OCI-LY7 (cell line): ENCODE measurements around the gene GID4. TPM values are rescaled to one million over a fixed set of nuclear protein-coding genes. Genes with fewer than 3 reads are reported as not detected.

Source experiments
- BruUV-seq: library from RNA; stranded (reverse); fragments of 400-500 nt; replicated peaks from 2 replicates; lab custom pipeline; 2021; lab: Mats Ljungman, UMichigan
- CTCF ChIA-PET: fragments of 300-600 bp; sonication (Branson Sonifier 250); formaldehyde crosslinking; loops from one replicate; lab custom pipeline; 2022; ENCODE audit warnings: antibody characterized with exemption; ENCODE audit not compliant: unreplicated experiment; lab: Charles Lee
- POLR2A ChIA-PET: fragments of 300-600 bp; sonication (Branson Sonifier 250); formaldehyde crosslinking; loops from one replicate; lab custom pipeline; 2022; ENCODE audit warnings: antibody characterized with exemption; lab: Charles Lee
- DNase-seq: peaks from one replicate; pipeline ENCODE4 v3.0.0-alpha.2; 2015; ENCODE audit warnings: low spot score
- H2AFZ ChIP-seq: fragments of 200-600 bp; sonication (generic), shearing (Covaris generic); 2 replicates; pipeline ENCODE4 v1.6.1; 2014; ENCODE audit warnings: mild to moderate bottlenecking, antibody characterized with exemption, low read length, moderate library complexity
- H3K27ac ChIP-seq: fragments of 200-600 bp; sonication (generic); 2 replicates; pipeline ENCODE4 v1.5.1; 2014; ENCODE audit warnings: mixed run types, low read depth, mild to moderate bottlenecking, moderate library complexity, low read length, inconsistent platforms; ENCODE audit not compliant: poor library complexity, severe bottlenecking
- H3K36me3 ChIP-seq: fragments of 200-600 bp; sonication (generic); 2 replicates; pipeline ENCODE4 v1.6.1; 2014; ENCODE audit warnings: mild to moderate bottlenecking, antibody characterized with exemption, low read length, moderate library complexity, mixed read lengths; ENCODE audit not compliant: insufficient read depth
- H3K4me1 ChIP-seq: fragments of 200-600 bp; sonication (generic); 2 replicates; pipeline ENCODE4 v1.5.1; 2014; ENCODE audit warnings: mild to moderate bottlenecking, low read length; ENCODE audit not compliant: insufficient read depth, poor library complexity, severe bottlenecking
- H3K4me2 ChIP-seq: fragments of 200-600 bp; sonication (generic); 2 replicates; pipeline ENCODE4 v1.6.1; 2014; ENCODE audit warnings: mild to moderate bottlenecking, low read length
- H3K4me3 ChIP-seq: fragments of 200-600 bp; sonication (generic); 2 replicates; pipeline ENCODE4 v1.5.1; 2014; ENCODE audit warnings: mild to moderate bottlenecking, low read depth, low read length; ENCODE audit not compliant: poor library complexity, severe bottlenecking
- H3K79me2 ChIP-seq: fragments of 200-600 bp; sonication (generic); 2 replicates; pipeline ENCODE4 v1.6.1; 2016; ENCODE audit warnings: low read depth, mild to moderate bottlenecking, low read length, moderate library complexity, mixed read lengths; ENCODE audit not compliant: insufficient read depth
- H3K9me2 ChIP-seq: fragments of 200-600 bp; sonication (generic); 2 replicates; pipeline ENCODE4 v1.6.1; 2016; ENCODE audit warnings: mild to moderate bottlenecking, low read length, mixed read lengths; ENCODE audit not compliant: insufficient read depth
- H3K9me3 ChIP-seq: fragments of 200-600 bp; sonication (generic); 2 replicates; pipeline ENCODE4 v1.6.1; 2014; ENCODE audit warnings: mild to moderate bottlenecking, mixed run types, low read length, mixed read lengths
- H4K20me1 ChIP-seq: fragments of 200-600 bp; sonication (generic); 2 replicates; pipeline ENCODE4 v1.6.1; 2014; ENCODE audit warnings: mild to moderate bottlenecking, antibody characterized with exemption, low read length, moderate library complexity, mixed read lengths; ENCODE audit not compliant: insufficient read depth
- EZH2phosphoT487 ChIP-seq: fragments of 200-600 bp; sonication (generic); IDR thresholded peaks from 2 replicates; pipeline ENCODE4 v1.6.1; 2018; ENCODE audit warnings: low read depth, borderline replicate concordance, mild to moderate bottlenecking, mixed run types, antibody characterized with exemption, low read length, moderate library complexity, mixed read lengths
- intact Hi-C: fragments of 100-400 bp; cut with micrococcal nuclease; formaldehyde crosslinking; loops from one replicate; pipeline ENCODE4 v1.10.0; 2022; ENCODE audit not compliant: unreplicated experiment
- total RNA-seq, 2 experiments: library from RNA; depleted of rRNA in 1 of 2; stranded (reverse); fragments of >200 nt in 1 of 2; shearing (Covaris generic) in 1 of 2; gene quantifications; 2 replicates each; pipeline ENCODE4 v1.2.3, GENCODE V29; 2014 to 2022
- TF ChIP-seq, protein P1 (sequence below): fragments of 200-600 bp; sonication (generic); conservative IDR thresholded peaks from 2 replicates; pipeline ENCODE4 v1.5.1; 2014; ENCODE audit warnings: mild to moderate bottlenecking, antibody characterized with exemption, low read length, moderate library complexity, mixed read lengths

Gene GID4
- total RNA-seq, 2 experiments from 2014 or later: 5.1 to 11.8 TPM

DNA sequence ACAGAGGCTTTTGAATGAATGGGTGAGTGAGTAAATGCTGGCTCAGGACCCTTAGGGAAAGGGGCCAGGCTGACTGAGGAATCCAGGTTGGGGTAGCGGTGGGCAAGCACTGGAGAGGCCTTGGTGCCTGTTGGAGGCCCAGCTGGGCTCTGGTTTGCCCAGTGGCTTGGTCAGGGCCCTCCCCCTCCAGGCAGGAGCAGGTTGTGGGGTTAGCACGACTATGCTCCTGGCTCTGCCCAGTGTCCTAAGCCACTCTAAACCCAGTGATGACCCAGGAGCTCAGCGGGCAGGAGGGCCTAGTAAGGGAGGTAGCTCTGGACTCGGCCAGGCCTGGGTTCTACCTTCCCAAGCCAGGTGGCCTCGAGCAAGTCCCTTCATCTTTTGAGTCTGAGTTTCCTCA lies 76.9 kb downstream of the GID4 start:
- H3K27ac ChIP-seq: no peak overlapping the region
- H2AFZ ChIP-seq: no peak overlapping the region
- no peak overlapping the region for H3K4me2 ChIP-seq
- no peaks in the 10 kb centered on the region for H3K9me2 ChIP-seq
- H3K79me2 ChIP-seq: no peaks in the 10 kb centered on the region
- H3K36me3 ChIP-seq: no peaks in the 10 kb centered on the region
- no peak overlapping the region for H3K4me3 ChIP-seq
- intact Hi-C loops: no loop called here
- ChIA-PET POLR2A (no interaction called here), CTCF (no interaction called here)
- no TSS peak for BruUV-seq
- no peaks in the 10 kb centered on the region for H3K9me3 ChIP-seq
- no peaks in the 10 kb centered on the region for H3K4me1 ChIP-seq
- no peak for TF ChIP-seq EZH2phosphoT487
- TF ChIP-seq, protein P1, sequence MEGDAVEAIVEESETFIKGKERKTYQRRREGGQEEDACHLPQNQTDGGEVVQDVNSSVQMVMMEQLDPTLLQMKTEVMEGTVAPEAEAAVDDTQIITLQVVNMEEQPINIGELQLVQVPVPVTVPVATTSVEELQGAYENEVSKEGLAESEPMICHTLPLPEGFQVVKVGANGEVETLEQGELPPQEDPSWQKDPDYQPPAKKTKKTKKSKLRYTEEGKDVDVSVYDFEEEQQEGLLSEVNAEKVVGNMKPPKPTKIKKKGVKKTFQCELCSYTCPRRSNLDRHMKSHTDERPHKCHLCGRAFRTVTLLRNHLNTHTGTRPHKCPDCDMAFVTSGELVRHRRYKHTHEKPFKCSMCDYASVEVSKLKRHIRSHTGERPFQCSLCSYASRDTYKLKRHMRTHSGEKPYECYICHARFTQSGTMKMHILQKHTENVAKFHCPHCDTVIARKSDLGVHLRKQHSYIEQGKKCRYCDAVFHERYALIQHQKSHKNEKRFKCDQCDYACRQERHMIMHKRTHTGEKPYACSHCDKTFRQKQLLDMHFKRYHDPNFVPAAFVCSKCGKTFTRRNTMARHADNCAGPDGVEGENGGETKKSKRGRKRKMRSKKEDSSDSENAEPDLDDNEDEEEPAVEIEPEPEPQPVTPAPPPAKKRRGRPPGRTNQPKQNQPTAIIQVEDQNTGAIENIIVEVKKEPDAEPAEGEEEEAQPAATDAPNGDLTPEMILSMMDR: no peak
- no peak for DNase-seq
- no peaks in the 10 kb centered on the region for H4K20me1 ChIP-seq

DNA sequence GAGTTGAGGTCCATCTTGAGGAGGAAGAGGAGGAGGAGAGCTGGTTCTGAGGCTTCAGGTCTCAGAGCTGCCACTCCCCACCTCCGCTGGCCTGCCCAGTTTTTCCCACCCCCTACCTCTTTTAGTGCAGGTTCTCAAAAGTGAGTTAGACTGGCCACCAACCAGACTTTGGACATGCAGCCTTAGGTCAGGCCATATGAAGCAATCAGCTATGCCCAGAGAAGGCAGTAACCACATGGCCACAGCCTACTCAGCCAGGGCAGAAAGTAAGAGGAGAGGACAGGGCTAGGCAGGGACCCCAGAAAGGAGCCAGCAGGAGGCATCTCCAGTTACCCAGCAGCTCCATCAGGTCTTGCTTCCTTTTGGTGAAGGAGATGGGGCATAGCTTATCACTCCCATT lies 78.3 kb downstream of the GID4 start:
- Histone ChIP-seq H3K9me2 (no peaks in the 10 kb centered on the region), H3K4me3 (no peak overlapping the region), H3K79me2 (no peaks in the 10 kb centered on the region), H4K20me1 (no peaks in the 10 kb centered on the region), H3K27ac (no peak overlapping the region), H3K36me3 (no peaks in the 10 kb centered on the region), H3K4me2 (no peak overlapping the region), H3K9me3 (no peaks in the 10 kb centered on the region), H2AFZ (no peak overlapping the region), H3K4me1 (no peaks in the 10 kb centered on the region)
- TF ChIP-seq, protein P1: no peak
- no peak for TF ChIP-seq EZH2phosphoT487
- CTCF ChIA-PET: no interaction called here
- no peak for DNase-seq
- BruUV-seq: no TSS peak
- intact Hi-C loops: no loop called here
- POLR2A ChIA-PET: no interaction called here

Other genes starting within 250 kb of the GID4 start
- gene SREBF1, start 202.4 kb upstream of the GID4 start, total RNA-seq (2014; rRNA removed; shearing (Covaris generic)): 48.4 and 70.4 TPM in 2 replicates
- gene SREBF1, start 202.4 kb upstream of the GID4 start, total RNA-seq (2022): 187 and 213 TPM in 2 replicates
- 4.9 and 5.4 TPM in 2 replicates for gene TOM1L2, start 67.0 kb upstream of the GID4 start, total RNA-seq (2014; rRNA removed; shearing (Covaris generic))
- 14.3 and 16.4 TPM in 2 replicates for gene TOM1L2, start 67.0 kb upstream of the GID4 start, total RNA-seq (2022)
- gene DRC3, start 66.5 kb upstream of the GID4 start, total RNA-seq (2014; rRNA removed; shearing (Covaris generic)): not detected in 2 replicates
- 0.19 and 0.50 TPM in 2 replicates for gene DRC3, start 66.5 kb upstream of the GID4 start, total RNA-seq (2022)
- gene ATPAF2, start 240 bp upstream of the GID4 start, total RNA-seq (2014; rRNA removed; shearing (Covaris generic)): 34.8 and 56.2 TPM in 2 replicates
- gene ATPAF2, start 240 bp upstream of the GID4 start, total RNA-seq (2022): 42.9 and 45.2 TPM in 2 replicates
- 46.4 and 62.6 TPM in 2 replicates for gene DRG2, start 48.5 kb downstream of the GID4 start, total RNA-seq (2014; rRNA removed; shearing (Covaris generic))
- 54.3 and 60.4 TPM in 2 replicates for gene DRG2, start 48.5 kb downstream of the GID4 start, total RNA-seq (2022)
- 0.23 and 0.98 TPM in 2 replicates for gene MYO15A, start 69.3 kb downstream of the GID4 start, total RNA-seq (2014; rRNA removed; shearing (Covaris generic))
- gene MYO15A, start 69.3 kb downstream of the GID4 start, total RNA-seq (2022): 1.4 and 2.0 TPM in 2 replicates
- 99.3 and 100 TPM in 2 replicates for gene ALKBH5, start 144.4 kb downstream of the GID4 start, total RNA-seq (2014; rRNA removed; shearing (Covaris generic))
- gene ALKBH5, start 144.4 kb downstream of the GID4 start, total RNA-seq (2022): 120 and 125 TPM in 2 replicates
- 11.9 and 14.1 TPM in 2 replicates for gene LLGL1, start 186.2 kb downstream of the GID4 start, total RNA-seq (2014; rRNA removed; shearing (Covaris generic))
- 19.9 and 20.8 TPM in 2 replicates for gene LLGL1, start 186.2 kb downstream of the GID4 start, total RNA-seq (2022)
- 141 and 155 TPM in 2 replicates for gene FLII, start 219.3 kb downstream of the GID4 start, total RNA-seq (2014; rRNA removed; shearing (Covaris generic))
- 219 and 235 TPM in 2 replicates for gene FLII, start 219.3 kb downstream of the GID4 start, total RNA-seq (2022)
- 7.6 and 7.9 TPM in 2 replicates for gene MIEF2, start 221.3 kb downstream of the GID4 start, total RNA-seq (2014; rRNA removed; shearing (Covaris generic))
- 11.8 and 12.7 TPM in 2 replicates for gene MIEF2, start 221.3 kb downstream of the GID4 start, total RNA-seq (2022)